Cortex of kidney (tissue), 1 donor: ENCODE results near the gene NUP93.

ENCODE experiments used
- DNase-seq: peaks from one replicate; lab custom pipeline; 2025; lab: John Stamatoyannopoulos, UW

The NUP93 gene

GRCh38 chr16:56743840-56744239 lies 13.9 kb downstream of the NUP93 start:
- no peak for DNase-seq

DNA sequence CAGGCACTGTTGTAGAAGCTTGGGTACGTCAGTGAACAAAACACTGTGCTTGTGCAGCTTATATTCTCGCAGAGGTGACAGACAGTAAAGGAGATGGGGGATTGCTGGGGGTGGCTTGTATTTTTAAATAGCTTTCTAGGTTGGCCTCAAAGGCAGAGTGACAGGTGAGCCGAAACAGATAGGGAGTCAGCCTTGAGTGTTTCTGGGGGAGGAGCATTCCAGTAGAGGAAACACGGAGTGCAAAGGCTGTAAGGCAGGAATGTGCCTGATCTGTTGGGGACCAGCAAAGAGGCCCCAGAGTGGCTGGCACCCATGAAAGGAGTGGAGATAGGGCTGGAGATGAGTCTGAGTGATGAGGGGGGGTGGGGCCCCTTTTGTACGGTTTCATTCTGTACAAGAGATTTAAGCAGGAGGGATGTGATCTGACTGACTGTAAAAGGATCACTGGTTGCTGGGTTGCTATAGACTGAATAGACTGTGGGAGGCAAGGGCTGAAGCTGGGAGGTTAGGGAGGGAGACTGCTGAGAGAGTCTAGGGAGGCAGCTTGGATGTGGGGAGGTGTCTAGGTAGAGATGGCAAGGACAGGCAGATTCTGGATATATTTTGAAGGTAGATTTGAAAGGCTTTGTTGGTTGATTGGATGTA lies 15.2 kb downstream of the NUP93 start:
- DNase-seq, result no peak

DNA sequence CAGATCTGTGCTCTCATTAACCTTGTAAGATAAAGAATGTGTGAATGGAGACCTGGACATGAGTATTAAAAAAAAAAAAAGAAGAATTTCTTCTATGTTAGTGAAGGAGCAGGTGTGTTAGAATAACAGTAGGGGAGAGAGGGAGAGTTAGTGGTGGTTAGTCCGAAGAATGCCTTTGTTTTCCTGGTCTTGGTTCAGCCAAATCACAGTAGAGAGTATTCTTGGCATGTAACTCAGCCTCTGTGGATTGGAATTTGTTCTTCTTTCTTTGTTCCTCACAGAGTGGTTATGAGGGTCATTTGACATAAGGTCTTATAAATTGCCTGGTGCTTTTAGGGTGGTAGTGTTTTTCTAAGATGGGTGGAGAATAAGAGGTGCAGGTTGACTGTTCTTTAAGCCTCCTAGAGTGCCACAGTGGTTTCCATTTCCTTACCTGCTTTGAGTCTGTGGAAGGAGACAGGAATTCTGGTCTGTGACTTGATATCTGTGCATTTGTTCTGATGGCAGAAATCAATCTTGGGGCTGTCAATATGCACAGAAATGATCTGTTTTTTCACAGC lies 17.6 kb downstream of the NUP93 start:
- no peak for DNase-seq

DNA sequence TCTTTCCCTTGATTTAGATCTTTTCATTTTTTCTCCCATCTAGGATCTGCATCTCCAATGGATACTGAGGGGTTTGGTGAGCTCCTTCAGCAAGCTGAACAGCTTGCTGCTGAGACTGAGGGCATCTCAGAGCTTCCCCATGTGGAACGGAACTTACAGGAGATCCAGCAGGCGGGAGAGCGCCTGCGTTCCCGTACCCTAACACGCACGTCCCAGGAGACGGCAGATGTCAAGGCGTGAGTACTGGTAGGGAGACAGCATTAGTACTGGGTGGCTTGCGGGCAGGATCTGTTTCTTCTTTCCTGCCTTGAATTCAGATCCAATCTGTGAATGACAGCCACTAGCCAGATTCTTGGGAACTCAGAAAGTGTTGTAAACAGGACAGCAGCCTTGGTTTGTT lies 18.3 kb downstream of the NUP93 start:
- DNase-seq, result no peak

GRCh38 chr16:56748826-56749225 lies 18.9 kb downstream of the NUP93 start:
- no peak for DNase-seq

DNA sequence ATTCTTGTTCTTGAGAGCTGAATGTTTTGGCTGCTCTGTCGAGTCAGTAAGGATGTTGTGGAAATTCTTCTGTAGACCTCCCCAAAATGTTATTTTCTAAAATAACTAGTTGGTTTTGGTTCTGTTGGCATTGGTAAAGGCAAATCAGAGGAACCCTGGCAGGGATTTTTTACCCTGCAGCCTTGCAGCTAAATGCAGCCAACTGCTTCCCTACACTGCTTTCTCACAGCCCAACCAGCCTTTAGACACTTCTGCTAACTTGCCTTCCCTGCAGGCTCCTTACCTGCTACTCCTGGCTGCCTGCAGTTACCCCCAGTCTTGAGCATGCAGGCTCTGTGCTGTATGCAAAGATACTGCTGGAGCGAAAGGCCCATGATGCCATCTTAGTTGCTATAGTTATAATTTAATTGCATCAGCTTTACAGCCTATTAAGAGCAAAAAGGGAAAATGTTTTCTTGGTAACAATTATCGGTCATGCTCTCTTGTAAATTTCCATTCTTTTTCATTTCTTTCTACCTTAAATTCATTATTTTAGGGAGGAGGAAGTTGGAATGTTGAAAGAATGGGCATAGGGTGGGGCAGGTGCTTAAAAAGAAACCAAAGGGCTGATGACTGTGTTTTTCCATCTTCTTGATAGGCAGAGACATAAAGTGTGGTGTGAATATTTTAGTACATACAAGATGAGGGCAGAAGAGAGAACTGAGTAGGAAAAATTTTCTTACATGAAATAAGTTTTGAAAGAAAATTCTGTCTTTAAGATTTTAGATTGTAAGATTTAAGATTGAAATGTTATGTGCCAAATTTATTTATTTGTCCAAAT lies 20.0 kb downstream of the NUP93 start:
- DNase-seq, result no peak

DNA sequence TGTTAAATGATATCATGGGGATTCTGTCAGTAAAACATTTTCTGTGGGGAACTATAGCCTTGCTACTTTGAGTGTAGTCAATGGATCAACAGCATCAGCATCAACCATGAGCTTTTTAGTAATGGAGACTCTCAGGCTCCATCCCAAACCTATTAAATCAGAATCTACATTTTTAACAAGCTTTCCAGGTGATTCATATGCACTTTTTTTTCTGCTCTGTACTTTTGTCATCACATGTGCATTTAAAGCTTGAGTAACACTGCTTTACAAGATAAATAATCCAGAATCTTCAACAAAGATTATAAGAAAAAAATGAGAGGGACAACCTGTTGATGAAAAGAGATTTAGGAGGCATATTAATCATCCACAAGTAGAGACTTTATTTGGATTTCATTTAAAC lies 23.5 kb downstream of the NUP93 start:
- no peak for DNase-seq

DNA sequence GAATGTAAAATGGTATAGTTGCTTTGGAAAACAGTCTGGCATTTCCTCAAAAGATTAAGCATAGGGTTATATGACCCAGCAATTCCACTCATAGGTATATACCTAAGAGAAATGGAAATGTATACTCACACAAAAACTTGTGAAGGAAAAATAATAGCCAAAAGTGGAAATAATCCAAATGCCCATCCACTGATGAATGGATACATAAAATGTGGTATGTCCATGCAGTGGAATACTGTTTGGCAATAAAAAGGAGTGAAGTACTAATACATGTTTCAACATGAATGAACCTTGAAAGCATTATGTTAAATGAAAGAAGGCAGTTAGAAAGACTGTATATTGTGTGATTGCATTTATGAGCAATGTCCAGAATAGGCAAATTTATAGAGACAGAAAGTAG lies 25.1 kb downstream of the NUP93 start:
- no peak for DNase-seq

GRCh38 chr16:56758432-56758831 lies 28.5 kb downstream of the NUP93 start:
- no peak for DNase-seq

DNA sequence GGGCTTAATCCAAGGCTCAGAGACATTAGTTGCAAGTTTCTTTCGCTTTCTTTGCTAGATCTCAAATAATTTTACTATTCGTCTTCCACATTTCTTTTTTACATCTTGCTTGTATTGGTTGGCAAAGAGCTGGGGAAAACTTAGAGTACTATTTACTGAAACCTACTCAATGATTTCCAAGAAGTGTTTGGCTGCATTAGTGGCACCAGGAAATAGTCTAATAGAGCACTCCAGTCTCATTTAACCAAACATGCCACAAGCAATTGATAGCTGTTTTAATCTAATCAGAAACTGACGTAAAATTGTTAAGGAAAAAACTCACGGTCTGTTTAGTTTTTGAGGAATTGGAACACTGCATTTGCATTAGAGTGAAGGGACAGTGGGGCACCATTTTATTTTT lies 29.0 kb downstream of the NUP93 start:
- no peak for DNase-seq

- DNase-seq, result no peak
Observed at GRCh38 chr16:56763291-56763916, 33.5 kb downstream of the NUP93 start.

DNA sequence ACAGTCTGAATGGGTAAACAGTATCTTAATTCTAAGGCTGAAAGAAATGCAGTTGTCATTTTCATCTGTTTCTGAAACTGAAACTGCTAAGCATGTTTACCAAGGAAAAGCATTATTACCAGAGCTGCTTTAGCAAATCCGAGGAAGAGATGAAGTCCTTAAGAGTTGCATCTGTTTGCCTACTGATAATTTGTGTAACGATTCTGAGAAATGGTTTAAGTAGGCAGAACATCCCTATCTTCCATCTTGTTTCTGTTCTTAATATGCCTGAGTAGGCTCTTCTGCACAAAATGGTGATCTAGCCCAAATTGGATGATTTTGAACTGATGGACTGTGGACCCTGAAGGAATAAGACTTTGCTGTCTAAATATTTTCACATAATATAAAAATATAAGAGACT lies 34.9 kb downstream of the NUP93 start:
- no peak for DNase-seq

GRCh38 chr16:56765949-56766348 lies 36.0 kb downstream of the NUP93 start:
- no peak for DNase-seq

DNA sequence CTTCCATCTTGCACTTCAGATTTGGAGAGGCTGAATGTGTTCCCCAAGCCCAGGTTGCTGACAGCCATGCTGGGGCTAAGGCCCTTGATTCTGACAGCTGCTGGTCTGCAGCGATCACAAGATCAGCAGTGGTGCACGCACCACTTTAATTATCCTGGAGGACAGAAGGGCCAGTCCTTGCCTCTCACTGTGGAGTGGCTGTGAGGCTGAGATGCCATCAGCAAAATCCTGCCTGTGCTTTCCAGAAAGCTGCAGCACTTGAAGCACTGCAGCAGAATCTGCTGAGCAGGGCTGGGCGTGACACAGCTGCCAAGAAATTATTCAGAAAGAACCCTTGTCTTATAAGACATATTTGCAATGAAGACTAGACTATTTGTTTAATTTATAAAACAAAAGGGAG lies 37.1 kb downstream of the NUP93 start:
- no peak for DNase-seq

GRCh38 chr16:56769677-56770076 lies 39.7 kb downstream of the NUP93 start:
- DNase-seq, result no peak

DNA sequence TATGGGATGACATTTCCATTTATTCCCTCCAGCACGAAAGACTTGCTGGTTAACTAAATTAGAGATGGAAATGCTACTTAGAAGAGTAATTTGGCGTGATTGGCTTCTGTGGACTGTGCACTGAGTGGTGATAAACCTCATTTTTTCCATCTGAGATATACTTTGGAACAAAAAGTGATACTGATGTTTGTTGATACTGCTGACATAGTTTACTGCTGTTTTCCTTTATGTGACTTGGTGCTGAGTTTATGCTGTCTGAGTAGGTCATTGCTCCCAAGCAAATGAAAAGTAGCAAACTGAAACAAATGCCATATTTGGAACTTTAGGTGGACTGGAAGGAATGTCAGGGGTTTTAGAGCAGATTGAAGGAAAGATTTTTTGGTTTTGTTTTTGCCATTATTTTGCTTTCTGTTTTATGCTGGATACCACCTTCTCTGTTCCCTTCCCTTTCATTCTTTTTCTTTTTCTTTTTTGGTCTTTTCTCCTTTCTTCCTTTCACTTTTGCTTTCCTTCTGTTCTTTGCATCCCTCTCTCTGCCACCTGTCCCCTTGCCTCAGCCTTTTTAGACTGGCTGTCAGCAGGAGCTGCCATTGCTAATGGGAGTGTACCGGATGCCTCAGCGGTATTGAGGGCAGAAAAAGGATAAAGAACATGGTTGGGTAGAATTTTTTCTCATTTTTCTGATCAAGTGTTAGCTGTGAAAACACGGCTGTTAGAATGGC lies 41.8 kb downstream of the NUP93 start:
- no peak for DNase-seq

DNA sequence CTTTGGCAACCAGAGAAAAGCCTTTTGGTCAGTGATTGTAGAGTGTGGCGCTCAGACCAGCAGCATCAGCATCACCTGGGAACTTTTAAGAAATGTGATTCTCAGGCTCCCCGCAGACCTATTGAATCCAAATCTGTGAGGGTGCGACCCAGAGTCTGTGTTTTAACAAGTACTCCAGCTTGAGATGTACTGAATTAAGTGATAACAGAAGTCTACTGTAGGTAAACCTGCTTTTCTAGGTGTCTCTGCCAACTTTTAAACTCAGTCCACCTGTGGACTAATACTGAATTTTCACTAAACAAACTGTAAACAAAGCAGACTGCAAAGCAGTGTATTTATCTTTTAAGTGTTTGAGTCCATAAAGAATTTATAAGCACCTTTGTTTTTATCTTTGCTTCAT lies 43.6 kb downstream of the NUP93 start:
- no peak for DNase-seq

GRCh38 chr16:56774016-56774680 lies 44.2 kb downstream of the NUP93 start:
- DNase-seq, result no peak

DNA sequence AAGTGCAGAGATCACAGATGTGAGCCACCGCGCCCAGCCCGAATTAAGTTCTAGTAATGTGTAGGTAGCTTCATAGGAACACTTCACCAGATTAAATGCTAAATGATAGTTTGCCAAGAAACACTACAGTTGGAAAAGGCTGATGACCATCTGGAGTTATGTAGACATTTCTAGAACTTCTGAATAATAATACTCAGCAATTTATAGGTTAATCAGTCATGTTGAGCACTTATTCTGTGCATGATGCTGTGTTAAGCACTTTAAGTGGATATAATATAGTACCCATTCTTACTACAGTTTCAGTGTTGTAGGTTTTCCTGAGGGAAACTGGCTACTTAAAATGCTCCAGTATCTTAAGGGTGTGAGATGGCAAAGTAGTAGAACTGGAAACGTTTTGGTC lies 45.2 kb downstream of the NUP93 start:
- DNase-seq, result no peak

DNA sequence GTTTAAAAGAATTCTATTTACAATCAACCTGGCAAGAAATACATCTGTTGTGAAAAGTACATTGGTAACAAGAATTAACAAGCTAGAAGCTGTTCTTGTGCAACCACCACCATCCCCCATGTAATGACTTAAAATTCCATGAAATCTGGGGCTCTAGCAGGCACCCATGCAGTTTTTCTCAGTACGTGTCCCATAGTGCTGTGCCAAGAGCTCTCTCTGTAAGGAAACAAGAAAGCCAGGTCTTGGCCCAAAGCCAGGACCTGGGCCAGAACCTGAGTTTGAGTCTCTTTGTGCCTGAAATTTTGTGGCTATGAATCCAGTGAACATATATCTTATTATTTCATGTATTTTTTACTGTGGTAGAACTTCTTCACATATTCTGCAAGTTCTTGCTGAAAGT lies 46.6 kb downstream of the NUP93 start:
- DNase-seq, result no peak

DNA sequence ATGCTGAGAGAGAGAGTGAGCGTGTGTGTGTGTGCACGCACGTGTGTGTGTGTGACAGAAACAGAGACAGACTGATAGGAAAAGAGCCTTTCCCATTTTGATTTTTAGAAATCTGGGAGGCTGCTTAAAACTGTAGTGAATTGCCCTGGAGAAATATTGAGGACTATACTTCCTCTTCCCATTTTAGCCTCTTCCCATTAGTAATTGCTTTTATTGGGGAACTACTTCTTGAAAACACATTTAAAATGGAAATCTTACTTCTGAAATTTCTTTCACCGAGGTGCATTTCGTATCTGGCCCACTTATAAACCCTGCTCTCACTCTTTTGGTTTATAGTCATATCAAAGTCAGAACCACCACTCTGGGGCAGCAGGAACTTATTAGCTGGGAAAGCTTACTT lies 47.1 kb downstream of the NUP93 start:
- DNase-seq, result no peak

GRCh38 chr16:56777482-56777881 lies 47.6 kb downstream of the NUP93 start:
- no peak for DNase-seq
